Common myeloid progenitor, CD34-positive (primary cell): Measurements from ENCODE around the gene TRAF7.
"Not testable (repeated sequence)": the region's sequence is repeated elsewhere in the genome, so short reads cannot be mapped to it uniquely, and the experiment has no call there.

Source experiments
- CTCF ChIA-PET: fragments of 350-600 bp; sonication (Branson Sonifier 250); formaldehyde crosslinking; loops from one replicate; lab custom pipeline; 2021; ENCODE audit warnings: antibody characterized with exemption; lab: Charles Lee
- POLR2A ChIA-PET: fragments of 350-600 bp; sonication (Branson Sonifier 250); formaldehyde crosslinking; loops from one replicate; lab custom pipeline; 2021; ENCODE audit warnings: antibody characterized with exemption; lab: Charles Lee
- DNase-seq, 3 donors: peaks; one replicate each; pipeline versions ENCODE4 v3.0.0 to v3.0.0-alpha.2; 2013
- H3K27ac ChIP-seq, 2 experiments: 1 replicate in 1 of 2; 2 replicates in 1 of 2; pipeline ENCODE4 v1.7.0; 2013; ENCODE audit warnings: inconsistent platforms in 2 of 2, low read length in 2 of 2, mild to moderate bottlenecking in 2 of 2, low read depth in 1 of 2, moderate library complexity in 1 of 2; ENCODE audit not compliant: severe bottlenecking in 2 of 2, insufficient read depth in 1 of 2, poor library complexity in 1 of 2
- H3K27me3 ChIP-seq, 5 experiments: replicated peaks in 2 of 5; 1 replicate in 3 of 5; 2 replicates in 2 of 5; pipeline versions ENCODE4 v1.6.1 to v1.7.0; 2013; ENCODE audit warnings: low read length in 4 of 5, mild to moderate bottlenecking in 2 of 5, moderate library complexity in 2 of 5, inconsistent platforms in 1 of 5; ENCODE audit not compliant: insufficient read depth in 5 of 5, control insufficient read depth in 4 of 5
- H3K36me3 ChIP-seq, 4 experiments: 1 replicate in 2 of 4; 2 replicates in 2 of 4; pipeline versions ENCODE4 v1.6.1 to v1.7.0; 2013; ENCODE audit warnings: low read length in 3 of 4, control low read depth in 1 of 4, mild to moderate bottlenecking in 1 of 4; ENCODE audit not compliant: control insufficient read depth in 4 of 4, insufficient read depth in 4 of 4
- H3K4me1 ChIP-seq, 4 experiments: 1 replicate in 3 of 4; 2 replicates in 1 of 4; pipeline versions ENCODE4 v1.6.1 to v1.7.1; 2013; ENCODE audit warnings: low read length in 3 of 4, mild to moderate bottlenecking in 3 of 4, control low read depth in 1 of 4, inconsistent platforms in 1 of 4, moderate library complexity in 1 of 4; ENCODE audit not compliant: control insufficient read depth in 4 of 4, insufficient read depth in 4 of 4; ENCODE audit errors: control extremely low read depth in 1 of 4
- H3K4me3 ChIP-seq, 7 experiments: 1 replicate in 4 of 7; 2 replicates in 3 of 7; pipeline versions ENCODE4 v1.5.1 to v1.7.0; 2013; ENCODE audit warnings: mild to moderate bottlenecking in 7 of 7, low read length in 6 of 7, moderate library complexity in 6 of 7, inconsistent platforms in 2 of 7, low read depth in 2 of 7, control low read depth in 1 of 7; ENCODE audit not compliant: insufficient read depth in 4 of 7, control insufficient read depth in 1 of 7; ENCODE audit errors: extremely low read depth in 1 of 7
- H3K9me3 ChIP-seq, 5 experiments: 1 replicate in 4 of 5; 2 replicates in 1 of 5; pipeline versions ENCODE4 v1.6.1 to v1.7.1; 2013; ENCODE audit warnings: low read length in 4 of 5, mild to moderate bottlenecking in 2 of 5, inconsistent platforms in 1 of 5, low read depth in 1 of 5, moderate library complexity in 1 of 5; ENCODE audit not compliant: control insufficient read depth in 4 of 5, insufficient read depth in 2 of 5; ENCODE audit errors: control extremely low read depth in 1 of 5
- WGBS: methylation state at CpG from one replicate; pipeline ENCODE4 v1.1.5; 2013; ENCODE audit not compliant: insufficient coverage; 5-methylcytosine and 5-hydroxymethylcytosine counted together

TRAF7 gene

DNA sequence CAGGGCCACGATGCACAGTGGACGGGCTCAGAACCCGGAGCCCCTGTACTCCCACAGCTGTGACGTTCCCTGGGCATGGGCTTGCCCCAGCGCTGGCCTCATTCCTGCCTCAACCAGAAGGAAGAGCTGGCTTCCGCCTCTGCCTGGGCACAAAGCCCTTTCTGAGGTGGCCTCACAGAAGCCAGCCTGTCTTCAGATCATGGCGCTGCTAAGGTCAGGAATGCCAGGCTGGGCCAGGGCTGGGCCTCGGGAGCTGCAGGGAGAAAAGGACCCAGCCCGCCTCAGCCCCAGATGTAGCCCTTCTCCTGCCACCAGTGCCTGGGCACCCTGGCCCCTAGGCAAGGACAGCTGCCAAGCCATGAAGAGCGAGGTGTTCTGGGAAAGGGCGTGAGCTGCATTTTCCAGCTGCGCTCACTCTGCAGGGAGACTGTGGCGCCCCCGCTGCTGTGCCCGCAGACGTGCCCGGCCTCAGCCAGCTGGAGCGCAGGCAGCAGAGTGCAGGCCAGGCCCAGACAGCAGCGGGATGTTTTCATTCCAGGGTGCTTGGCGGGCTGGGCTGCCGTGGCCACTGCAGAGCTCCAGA is 29.3 kb upstream of the TRAF7 start:
- H3K4me1 ChIP-seq, result peaks cover 0 to 50% (median 38%) of the 10 kb centered on the region in 4 experiments
- ChIA-PET POLR2A (interaction anchor here (0.6 kb wide), 1 partner anchor 29 kb away, joined by 4 read pairs; no protein-coding TSS in a partner anchor), CTCF (interaction anchor here (1.3 kb wide), 1 partner anchor 14 kb away, joined by 4 read pairs; no protein-coding TSS in a partner anchor)
- not testable (repeated sequence) for H3K27me3 ChIP-seq, H3K36me3 ChIP-seq, H3K27ac ChIP-seq, H3K9me3 ChIP-seq
- peak overlapping the region in 1 of 7 experiments; percentile 64 for H3K4me3 ChIP-seq
- 52% methylated on average over 17 of the region's 21 CpGs for WGBS
- peak in 1 of 3 donors; percentile 28 for DNase-seq

DNA sequence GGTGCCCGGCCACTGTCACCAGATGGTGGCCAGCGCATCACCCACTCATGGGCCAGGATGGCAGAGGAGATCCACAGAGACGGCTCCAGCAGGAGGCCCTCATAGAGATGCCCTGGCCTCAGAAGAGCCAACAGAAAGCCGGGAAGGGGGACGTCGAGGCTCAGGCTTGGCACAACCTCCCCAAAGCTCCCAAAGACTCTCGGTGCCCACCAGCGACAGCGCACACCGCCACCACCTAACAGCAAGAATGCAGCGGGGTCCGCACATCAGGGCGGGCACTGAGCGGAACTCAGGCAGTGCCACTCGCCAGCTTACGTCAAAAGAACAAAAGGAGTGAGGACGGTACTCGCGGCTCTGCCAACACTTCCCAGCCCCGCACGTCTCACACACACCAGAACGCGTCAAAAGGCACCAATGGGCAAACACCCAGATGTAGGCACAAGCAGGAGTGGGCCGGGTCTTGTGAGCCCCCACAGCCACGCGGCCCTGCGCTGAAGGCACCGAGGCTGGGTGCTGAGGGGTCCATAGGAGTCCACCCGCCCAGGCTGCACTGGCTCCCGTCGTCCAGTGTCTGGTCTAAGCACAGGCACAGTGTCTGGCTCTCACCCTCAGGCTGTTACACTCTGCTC is 28.5 kb upstream of the TRAF7 start:
- H3K27ac ChIP-seq, H3K9me3 ChIP-seq, H3K4me3 ChIP-seq, H3K27me3 ChIP-seq, H3K36me3 ChIP-seq: not testable (repeated sequence)
- peaks cover 0 to 50% (median 38%) of the 10 kb centered on the region in 4 experiments for H3K4me1 ChIP-seq
- 92% methylated on average over 21 of the region's 31 CpGs for WGBS
- peak in 1 of 3 donors; percentile 27 for DNase-seq
- ChIA-PET CTCF (interaction anchor here (1.3 kb wide), 1 partner anchor 13 kb away, joined by 4 read pairs; no protein-coding TSS in a partner anchor), POLR2A (interaction anchor here (0.6 kb wide), 1 partner anchor 28 kb away, joined by 4 read pairs; no protein-coding TSS in a partner anchor)

DNA sequence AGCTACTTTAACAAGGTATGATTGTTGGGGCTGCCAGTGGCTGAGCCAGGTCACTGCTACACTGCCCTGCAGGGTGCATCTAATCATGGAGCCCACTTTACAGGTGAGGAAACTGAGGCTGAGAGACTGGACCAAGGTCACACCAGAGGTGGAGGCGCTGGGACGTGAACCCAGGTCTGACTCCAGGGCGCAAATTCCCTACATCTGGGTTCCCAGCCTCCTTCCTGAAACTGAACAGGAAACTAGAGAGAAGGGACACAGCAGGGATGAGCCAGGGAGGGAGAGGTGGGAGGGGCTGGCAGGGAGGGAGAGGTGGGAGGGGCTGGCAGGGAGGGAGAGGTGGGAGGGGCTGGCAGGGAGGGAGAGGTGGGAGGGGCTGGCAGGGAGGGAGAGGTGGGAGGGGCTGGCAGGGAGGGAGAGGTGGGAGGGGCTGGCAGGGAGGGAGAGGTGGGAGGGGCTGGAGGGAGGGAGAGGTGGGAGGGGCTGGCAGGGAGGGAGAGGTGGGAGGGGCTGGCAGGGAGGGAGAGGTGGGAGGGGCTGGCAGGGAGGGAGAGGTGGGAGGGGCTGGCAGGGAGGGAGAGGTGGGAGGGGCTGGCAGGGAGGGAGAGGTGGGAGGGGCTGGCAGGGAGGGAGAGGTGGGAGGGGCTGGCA is 27.8 kb upstream of the TRAF7 start:
- H3K4me3 ChIP-seq, DNase-seq, H3K9me3 ChIP-seq, H3K36me3 ChIP-seq, H3K27ac ChIP-seq, H3K27me3 ChIP-seq, POLR2A ChIA-PET, CTCF ChIA-PET: not testable (repeated sequence)
- H3K4me1 ChIP-seq, result peaks cover 0 to 50% (median 38%) of the 10 kb centered on the region in 4 experiments
- no CpG with 5 or more reads among the region's 3 CpGs for WGBS

DNA sequence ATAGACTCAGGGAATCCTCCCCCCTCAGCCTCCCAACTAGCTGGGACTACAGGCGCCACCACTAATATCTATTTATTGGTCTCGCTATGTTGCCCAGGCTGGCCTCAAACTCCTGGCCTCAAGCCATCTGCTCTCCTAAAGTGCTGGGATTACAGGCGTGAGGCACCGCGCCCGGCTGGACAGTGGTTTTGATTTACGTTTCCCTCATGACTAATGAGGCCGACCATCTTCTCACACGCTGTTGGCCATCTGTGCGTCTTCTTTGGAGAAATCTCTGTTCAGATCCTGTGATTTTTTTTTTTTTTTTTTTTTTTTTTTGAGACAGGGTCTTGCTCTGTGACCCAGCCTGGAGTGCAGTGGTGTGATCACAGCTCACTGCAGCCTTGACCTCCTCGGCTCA is 26.3 kb upstream of the TRAF7 start:
- peaks cover 0 to 41% (median 33%) of the 10 kb centered on the region in 4 experiments for H3K4me1 ChIP-seq
- no CpG with 5 or more reads among the region's 11 CpGs for WGBS
- H3K27ac ChIP-seq, DNase-seq, CTCF ChIA-PET, H3K36me3 ChIP-seq, POLR2A ChIA-PET, H3K9me3 ChIP-seq, H3K4me3 ChIP-seq, H3K27me3 ChIP-seq: not testable (repeated sequence)

DNA sequence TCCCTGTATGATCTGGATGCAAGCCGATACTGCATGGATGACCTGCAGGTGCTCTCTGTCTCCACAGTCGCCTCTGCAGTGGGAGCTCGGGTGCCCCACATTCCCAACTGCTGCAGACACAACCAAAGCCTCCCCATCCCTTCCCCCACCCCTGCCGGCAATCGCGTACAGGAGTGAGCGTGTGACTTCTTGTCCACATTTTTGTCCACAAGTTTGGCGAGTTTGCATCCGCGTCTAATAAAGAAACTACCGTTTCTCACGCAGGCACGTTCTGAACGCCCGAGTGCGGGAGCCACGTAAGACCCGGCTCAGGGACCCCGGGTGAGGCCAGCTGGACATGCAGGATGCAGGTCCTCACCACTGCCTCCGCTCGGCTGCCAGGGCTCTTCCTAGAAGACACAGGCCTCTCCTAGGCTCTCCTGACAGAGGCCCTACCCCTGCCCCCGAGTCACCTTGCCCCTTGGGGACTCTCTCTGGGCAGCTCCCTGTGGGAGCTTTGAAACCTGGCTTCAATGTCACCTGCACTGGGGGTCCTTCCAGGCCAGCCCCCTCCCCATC is 25.6 kb upstream of the TRAF7 start:
- H3K4me3 ChIP-seq, DNase-seq, H3K27me3 ChIP-seq, H3K27ac ChIP-seq, H3K36me3 ChIP-seq, POLR2A ChIA-PET, CTCF ChIA-PET, H3K9me3 ChIP-seq: not testable (repeated sequence)
- peaks cover 0 to 33% (median 26%) of the 10 kb centered on the region in 4 experiments for H3K4me1 ChIP-seq
- 94% methylated on average over 12 of the region's 22 CpGs for WGBS

DNA sequence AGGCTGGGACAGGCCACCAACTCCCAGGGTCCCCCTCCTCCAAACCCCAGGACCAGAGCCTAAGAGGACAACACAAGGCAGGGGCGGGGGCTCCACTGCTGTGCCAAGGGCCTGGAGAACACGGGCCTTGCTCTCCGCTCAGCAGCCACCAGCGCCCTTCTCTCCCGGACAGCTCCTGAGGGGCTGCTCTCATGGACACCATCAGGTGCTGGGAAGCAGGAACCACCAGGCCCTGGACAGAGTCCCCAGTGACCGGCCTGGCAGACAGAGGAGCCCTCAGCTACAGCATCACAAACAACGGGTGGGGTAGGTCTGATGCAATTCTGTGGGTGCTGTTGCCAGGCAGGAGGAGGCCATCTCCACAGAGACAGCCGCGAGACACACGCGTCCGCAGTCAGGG is 21.8 kb upstream of the TRAF7 start:
- no CpG with 5 or more reads among the region's 12 CpGs for WGBS
- DNase-seq, CTCF ChIA-PET, H3K4me1 ChIP-seq, H3K27me3 ChIP-seq, H3K36me3 ChIP-seq, H3K4me3 ChIP-seq, H3K27ac ChIP-seq, H3K9me3 ChIP-seq, POLR2A ChIA-PET: not testable (repeated sequence)

DNA sequence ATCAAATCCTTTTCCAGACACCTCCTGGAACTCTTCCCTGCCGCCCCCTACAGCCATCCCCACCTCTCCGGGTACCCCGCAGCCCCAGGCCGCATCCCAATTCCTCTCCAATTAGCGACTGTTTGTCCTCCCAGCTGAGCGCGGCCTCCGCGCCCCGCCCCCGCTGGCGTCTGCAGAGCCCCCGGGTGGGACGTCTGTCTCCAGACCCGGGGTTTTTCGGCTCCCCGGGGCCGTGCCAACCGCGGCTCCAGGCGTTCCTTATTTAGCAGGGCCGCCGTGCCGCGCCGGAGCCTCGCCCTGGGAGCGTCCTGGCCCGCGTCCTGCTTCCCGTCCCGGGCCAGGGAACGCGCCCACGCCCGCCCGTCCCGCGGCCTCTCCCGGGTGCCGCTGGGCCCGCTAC is 20.5 kb upstream of the TRAF7 start:
- peak in 1 of 3 donors; percentile 41 for DNase-seq
- H3K4me1 ChIP-seq, H3K27ac ChIP-seq, H3K27me3 ChIP-seq, H3K36me3 ChIP-seq, H3K9me3 ChIP-seq, POLR2A ChIA-PET, CTCF ChIA-PET: not testable (repeated sequence)
- 2% methylated on average over 10 of the region's 42 CpGs for WGBS
- peak overlapping the region in 6 of 7 experiments; percentile 23 to 68 (median 56) for H3K4me3 ChIP-seq
